ENCODE results near the gene BRI3. TPM values are rescaled to one million over a fixed set of nuclear protein-coding genes. Genes with fewer than 3 reads are reported as not detected.
"Not testable (repeated sequence)": the region's sequence is repeated elsewhere in the genome, so short reads cannot be mapped to it uniquely, and the experiment has no call there.

BRI3 gene
- total RNA-seq, 2 experiments from 2014 or later, result 42.0 to 48.3 TPM

DNA sequence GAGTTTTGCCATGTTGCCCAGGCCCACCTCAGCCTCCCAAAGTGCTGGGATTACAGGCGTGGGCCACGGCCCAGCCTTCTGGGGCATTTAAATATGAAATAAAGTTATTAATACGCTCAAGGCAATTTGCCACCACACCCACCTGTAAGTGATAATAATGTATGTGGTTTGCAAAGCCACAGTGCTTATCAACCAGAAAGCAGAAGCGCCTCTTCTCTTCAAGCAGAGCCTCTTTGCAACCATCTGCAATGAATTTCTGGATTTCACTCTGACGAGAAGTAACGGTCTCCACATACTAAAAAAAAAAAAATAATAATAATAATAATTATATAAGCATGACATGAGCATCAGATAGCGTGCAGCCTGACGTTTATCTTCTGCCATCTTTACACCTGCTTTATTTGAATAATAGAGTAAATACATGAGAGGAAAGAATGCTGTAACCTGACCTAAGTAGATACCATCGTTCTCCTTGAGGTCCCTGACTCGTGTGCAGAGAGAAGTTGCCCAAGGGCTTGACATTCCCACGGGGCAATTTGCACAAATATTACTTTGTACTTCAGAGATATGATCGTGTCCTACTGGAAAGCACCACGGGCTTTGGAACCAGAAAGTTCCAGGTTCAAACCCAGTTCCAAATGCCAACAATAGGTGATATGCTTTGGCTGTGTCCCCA lies 34.0 kb downstream of the BRI3 start:
- Mint-ChIP-seq H3K4me1 (no peaks in the 10 kb centered on the region), H3K27ac (no peak overlapping the region), H3K4me3 (no peak overlapping the region), H3K9me3 (no peaks in the 10 kb centered on the region), H3K27me3 (no peaks in the 10 kb centered on the region), H3K36me3 (ENCODE audit: low read depth) (no peaks in the 10 kb centered on the region)
- POLR2A ChIA-PET, result no interaction called here
- CTCF ChIA-PET, result no interaction called here
- no peak for DNase-seq

DNA sequence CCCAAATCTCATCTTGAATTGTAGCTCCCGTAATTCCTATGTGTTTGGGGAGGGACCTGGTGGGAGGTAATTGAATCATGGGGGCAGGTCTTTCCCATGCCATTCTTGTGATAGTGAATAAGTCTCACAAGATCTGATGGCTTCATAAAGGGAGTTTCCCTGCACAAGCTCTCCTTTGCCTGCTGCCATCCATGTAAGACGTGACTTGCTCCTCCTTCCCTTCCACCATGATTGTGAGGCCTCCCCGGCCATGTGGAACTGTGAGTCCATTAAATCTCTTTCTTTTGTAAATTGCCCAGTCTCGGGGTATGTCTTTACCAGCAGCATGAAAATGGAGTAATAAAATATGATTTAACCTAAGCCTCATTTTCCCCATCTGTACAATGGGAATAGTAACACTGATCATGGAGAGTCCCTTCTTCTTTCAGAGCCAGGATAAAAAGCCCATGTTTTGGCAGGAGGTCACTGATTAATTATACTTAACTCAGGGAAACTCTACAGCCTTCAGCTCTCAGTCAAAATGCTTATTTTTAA lies 34.6 kb downstream of the BRI3 start:
- CTCF ChIA-PET, result interaction anchor here (0.6 to 1.0 kb wide), 3 partner anchors 10 to 24 kb away, joined by 3 to 6 read pairs (median 3); no protein-coding TSS in a partner anchor
- H3K9me3 Mint-ChIP-seq; H3K27ac Mint-ChIP-seq; POLR2A ChIA-PET; DNase-seq; H3K27me3 Mint-ChIP-seq; H3K4me1 Mint-ChIP-seq; H3K4me3 Mint-ChIP-seq; H3K36me3 Mint-ChIP-seq (ENCODE audit: low read depth): not testable (repeated sequence)

DNA sequence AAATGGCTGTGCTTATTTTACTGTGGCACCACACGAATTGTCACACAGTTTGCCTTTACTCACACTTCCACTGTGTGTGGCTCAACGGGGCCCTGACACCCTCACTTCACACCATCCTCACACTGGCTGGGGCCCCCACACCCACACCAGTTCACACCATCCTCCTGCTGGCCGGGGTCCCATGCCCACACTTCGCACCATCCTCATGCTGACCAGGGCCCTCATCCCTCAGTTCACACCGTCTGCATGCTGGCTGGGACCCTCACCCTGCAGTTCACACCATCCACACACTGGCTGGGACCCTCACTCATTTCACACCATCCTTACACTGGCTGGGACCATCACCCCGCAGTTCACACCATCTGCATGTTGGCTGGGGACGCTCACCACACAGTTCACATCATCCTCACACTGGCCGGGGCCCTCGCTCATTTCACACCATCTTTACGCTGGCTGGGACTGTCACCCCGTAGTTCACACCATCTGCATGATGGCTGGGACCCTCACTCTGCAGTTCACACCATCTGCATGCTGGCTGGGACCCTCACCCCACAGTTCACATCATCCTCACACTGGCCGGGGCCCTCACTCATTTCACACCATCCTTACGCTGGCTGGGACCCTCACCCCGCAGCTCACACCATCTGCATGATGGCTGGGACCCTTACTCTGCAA lies 36.0 kb downstream of the BRI3 start:
- Mint-ChIP-seq H3K27ac (no peak overlapping the region), H3K36me3 (ENCODE audit: low read depth) (no peaks in the 10 kb centered on the region)
- POLR2A ChIA-PET, result no interaction called here

DNA sequence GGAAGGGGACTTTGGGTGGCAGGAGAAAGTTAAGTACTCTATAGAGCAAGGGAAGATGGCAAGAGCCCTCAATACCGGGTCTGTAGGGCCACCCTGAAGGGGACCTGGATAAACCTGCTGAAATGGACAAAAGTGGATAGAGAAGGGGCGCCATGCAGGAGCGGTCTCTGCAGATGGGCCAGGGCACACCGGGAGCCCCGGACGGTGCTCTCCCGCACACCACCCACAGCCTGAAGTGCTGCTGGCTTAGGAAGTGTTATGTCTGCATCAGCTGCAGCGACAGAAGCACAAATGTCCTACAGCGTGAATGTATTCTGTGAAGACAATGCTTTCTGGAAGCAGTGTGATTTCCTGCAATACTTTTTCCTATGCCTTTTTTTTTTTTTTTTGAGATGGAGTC lies 37.7 kb downstream of the BRI3 start:
- DNase-seq, result no peak
- Mint-ChIP-seq H3K27ac (no peak overlapping the region), H3K4me3 (no peak overlapping the region), H3K9me3 (no peaks in the 10 kb centered on the region), H3K4me1 (no peaks in the 10 kb centered on the region), H3K27me3 (peaks cover 2% of the 10 kb centered on the region), H3K36me3 (ENCODE audit: low read depth) (no peaks in the 10 kb centered on the region)
- ChIA-PET CTCF (no interaction called here), POLR2A (no interaction called here)

More for the DNA sequence above, 36.0 kb downstream of the BRI3 start:
- H3K27me3 Mint-ChIP-seq, result no peaks in the 10 kb centered on the region
- no peak overlapping the region for H3K4me3 Mint-ChIP-seq
- H3K4me1 Mint-ChIP-seq, result no peaks in the 10 kb centered on the region
- no peaks in the 10 kb centered on the region for H3K9me3 Mint-ChIP-seq
- no peak for DNase-seq
- CTCF ChIA-PET, result interaction anchor here (1.0 kb wide), 1 partner anchor 8 kb away, joined by 3 read pairs; no protein-coding TSS in a partner anchor

DNA sequence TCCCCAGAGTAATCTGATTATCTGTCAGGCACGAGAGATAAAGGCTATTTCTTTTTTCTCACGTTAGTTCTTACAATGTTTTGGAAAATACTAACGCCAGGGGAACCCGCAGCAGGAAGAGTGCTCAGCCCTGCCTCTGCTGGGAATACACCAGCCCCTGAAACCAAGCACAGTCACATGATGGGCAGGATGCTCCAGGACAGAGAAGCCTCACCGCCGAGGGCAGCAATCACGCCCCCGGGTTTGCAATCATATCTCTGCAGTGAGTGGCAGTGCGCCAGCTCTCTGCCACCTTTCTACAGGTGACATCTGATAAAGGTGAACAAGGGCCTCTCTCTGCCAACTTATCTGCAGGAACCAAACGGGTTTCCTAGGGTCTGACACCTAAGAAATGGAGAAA lies 39.8 kb downstream of the BRI3 start:
- ChIA-PET CTCF (interaction anchor here (1.2 kb wide), 1 partner anchor 13 kb away, joined by 3 read pairs; no protein-coding TSS in a partner anchor), POLR2A (no interaction called here)
- Mint-ChIP-seq H3K4me1 (no peaks in the 10 kb centered on the region), H3K4me3 (no peak overlapping the region), H3K27ac (no peak overlapping the region), H3K9me3 (no peaks in the 10 kb centered on the region), H3K27me3 (peaks cover 3% of the 10 kb centered on the region), H3K36me3 (ENCODE audit: low read depth) (no peaks in the 10 kb centered on the region)
- no peak for DNase-seq

DNA sequence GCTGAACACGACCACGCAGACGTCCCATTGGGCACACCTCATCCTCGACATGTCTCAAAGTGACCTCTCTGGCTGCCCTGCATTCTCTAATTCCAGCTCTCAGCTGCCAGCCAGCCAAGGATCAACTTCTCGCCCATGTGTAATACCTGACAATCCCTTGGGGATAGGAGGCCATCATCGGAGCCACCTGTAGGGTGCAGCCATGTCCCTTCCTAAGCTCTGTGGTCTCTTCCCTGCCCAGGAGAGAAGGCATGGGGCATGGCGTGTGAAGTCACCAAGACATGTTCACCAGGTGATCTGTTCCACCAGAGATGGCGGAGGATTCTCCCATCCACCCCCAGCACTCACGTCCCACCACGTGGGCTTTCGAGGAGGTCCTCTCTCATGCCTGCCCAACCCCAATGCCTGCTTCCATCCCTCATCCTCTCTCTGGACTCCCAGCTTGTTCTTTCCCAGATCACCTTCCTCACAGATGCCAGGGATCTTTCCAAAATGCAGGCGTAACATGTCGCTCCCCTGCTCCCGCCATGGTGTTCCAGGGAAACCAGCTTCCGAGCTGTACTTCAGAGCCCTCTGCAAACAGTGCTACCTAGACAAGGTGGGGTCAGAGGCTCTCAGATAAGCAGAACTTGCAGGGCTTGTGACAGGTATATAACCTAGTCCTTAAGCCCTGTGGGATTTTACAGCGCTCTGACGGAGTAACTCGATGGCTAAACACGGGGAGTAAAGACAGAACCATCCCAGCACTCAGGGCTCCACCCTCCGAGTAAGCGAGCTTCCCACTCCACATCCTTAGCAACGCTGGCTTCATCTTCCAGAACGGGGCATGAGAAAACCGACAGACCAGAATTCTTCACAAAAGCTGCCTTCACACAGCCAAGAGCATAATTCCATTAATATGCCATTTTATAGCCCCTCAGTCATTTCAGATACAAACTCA lies 41.1 kb downstream of the BRI3 start:
- CTCF ChIA-PET, result no interaction called here
- no peaks in the 10 kb centered on the region for H3K4me1 Mint-ChIP-seq
- peaks cover 3% of the 10 kb centered on the region for H3K27me3 Mint-ChIP-seq
- H3K27ac Mint-ChIP-seq, result no peak overlapping the region
- no peaks in the 10 kb centered on the region for H3K36me3 Mint-ChIP-seq (ENCODE audit: low read depth)
- no peak overlapping the region for H3K4me3 Mint-ChIP-seq
- POLR2A ChIA-PET, result no interaction called here
- no peak for DNase-seq
- no peaks in the 10 kb centered on the region for H3K9me3 Mint-ChIP-seq

DNA sequence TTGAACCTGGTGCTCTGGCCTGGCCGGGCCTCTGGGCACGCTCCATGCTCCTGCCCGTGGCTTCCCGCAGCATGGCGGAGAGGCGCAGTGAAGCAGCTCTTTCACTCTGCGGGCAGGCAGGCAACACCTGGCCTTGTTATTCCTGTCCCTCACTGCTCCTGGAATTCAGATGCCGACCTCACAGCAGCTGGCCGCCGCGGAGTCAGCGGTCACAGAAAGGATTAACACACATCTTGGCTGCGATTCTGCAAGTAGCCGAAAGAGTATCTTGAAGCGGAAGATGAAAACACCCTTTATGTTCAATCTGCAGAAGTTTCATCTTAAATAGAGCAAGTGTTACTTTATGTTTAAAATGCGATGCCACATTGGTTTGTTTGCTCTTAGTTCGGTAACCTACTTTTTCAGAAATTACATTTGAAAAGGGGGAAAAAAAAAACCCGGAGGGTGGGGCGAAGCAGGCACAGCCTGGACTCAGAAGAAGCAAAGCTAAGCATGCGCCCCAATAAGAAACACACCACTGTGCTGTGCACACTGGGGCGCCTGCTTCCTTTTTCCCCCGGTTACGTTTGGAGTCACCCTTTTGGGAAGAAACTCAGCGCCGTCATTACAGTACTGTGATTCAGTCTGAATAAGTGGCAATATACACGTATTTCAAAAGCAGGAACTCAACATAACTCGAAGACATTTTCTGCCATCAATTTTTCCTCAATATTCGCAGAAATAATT lies 42.3 kb downstream of the BRI3 start:
- ChIA-PET CTCF (no interaction called here), POLR2A (no interaction called here)
- H3K27me3 Mint-ChIP-seq, result peaks cover 3% of the 10 kb centered on the region
- no peak for DNase-seq
- no peak overlapping the region for H3K4me3 Mint-ChIP-seq
- no peaks in the 10 kb centered on the region for H3K9me3 Mint-ChIP-seq
- no peaks in the 10 kb centered on the region for H3K36me3 Mint-ChIP-seq (ENCODE audit: low read depth)
- no peaks in the 10 kb centered on the region for H3K4me1 Mint-ChIP-seq
- no peak overlapping the region for H3K27ac Mint-ChIP-seq

DNA sequence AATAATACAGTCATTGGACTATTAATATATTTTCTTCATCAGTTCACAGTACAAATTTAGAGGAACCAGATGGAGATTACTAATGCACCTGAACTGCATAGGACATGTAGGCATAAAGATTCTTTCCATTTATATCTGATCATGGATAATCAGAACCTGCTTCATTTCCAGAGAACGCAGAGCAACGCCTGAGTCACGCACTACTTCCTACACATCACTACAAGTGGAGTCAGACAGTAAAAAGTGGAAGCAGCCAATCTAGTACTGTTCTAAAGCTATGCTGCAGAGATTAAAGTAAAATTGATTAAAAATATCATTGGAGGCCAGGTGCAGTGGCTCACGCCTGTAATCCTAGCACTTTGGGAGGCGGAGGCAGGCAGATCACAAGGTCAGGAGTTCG lies 43.3 kb downstream of the BRI3 start:
- Mint-ChIP-seq H3K27me3 (peaks cover 3% of the 10 kb centered on the region), H3K27ac (no peak overlapping the region), H3K4me1 (no peaks in the 10 kb centered on the region), H3K36me3 (ENCODE audit: low read depth) (no peaks in the 10 kb centered on the region), H3K4me3 (no peak overlapping the region), H3K9me3 (no peaks in the 10 kb centered on the region)
- no peak for DNase-seq
- ChIA-PET POLR2A (no interaction called here), CTCF (no interaction called here)

DNA sequence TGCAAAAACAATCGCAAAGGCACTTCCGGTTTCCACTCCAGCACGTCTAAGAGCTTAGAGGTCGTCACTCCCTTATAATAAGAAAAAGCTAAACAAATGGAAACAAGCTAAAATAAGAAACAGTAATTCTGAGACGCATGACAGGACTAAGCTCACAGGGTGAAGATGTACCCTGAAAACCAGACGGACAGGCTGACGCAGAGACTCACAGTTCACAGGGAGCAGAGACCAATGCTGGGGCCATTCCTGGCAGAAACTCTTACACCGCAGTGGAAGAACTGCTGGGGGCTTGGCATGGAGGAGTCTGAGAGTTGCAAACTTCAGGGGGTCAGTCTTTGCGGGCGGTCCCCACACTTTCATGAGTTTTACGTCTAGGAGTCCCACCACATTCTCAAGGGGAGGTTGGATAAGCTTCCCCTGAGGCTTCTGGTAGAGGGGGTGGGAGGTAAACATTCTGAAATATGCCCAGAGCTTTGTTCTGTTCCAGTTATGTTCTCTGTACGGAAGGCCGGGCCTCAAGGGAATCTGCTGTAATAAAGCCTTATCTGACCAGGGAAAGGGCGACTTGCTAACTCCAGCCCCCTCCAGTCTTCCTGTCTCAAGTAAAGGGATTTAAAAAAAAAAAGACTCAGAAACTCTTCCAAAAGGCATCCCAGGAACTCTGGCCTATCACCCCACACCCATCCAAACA lies 47.8 kb downstream of the BRI3 start:
- Mint-ChIP-seq H3K36me3 (ENCODE audit: low read depth) (no peaks in the 10 kb centered on the region), H3K27ac (no peak overlapping the region), H3K27me3 (peaks cover under 1% of the 10 kb centered on the region), H3K4me1 (no peaks in the 10 kb centered on the region), H3K9me3 (peaks cover 2% of the 10 kb centered on the region), H3K4me3 (no peak overlapping the region)
- ChIA-PET POLR2A (interaction anchor here (0.5 kb wide), 1 partner anchor 22 kb away, joined by 3 read pairs; no protein-coding TSS in a partner anchor), CTCF (interaction anchor here (0.6 kb wide), 1 partner anchor 278 kb away, joined by 3 read pairs; no protein-coding TSS in a partner anchor)
- no peak for DNase-seq

DNA sequence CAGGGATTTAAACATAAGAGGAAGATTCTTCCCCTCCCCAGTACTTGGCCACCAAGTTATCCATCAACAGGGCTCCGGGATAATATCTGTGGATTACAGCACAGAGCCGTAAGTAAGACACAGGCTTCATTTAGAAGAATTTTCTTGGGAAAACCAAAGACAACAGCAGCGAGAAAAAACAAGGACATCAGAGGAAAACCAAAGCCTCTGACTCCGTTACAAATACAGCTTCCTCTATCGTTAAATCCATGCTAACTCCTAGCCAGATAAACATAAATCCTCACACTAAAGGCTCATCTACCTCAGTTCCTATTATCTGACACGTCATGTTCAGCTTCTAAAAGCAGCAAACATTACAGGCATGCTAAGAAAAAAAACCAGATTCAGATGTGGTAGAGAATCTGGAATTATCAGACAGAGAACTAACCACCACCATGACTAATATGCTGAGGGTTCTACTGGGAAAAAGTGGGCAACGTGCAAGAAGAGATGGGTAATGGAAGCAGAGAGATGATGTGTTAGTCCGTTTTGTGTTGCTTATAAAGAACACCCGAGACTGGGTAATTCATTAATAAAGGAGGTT lies 48.4 kb downstream of the BRI3 start:
- Mint-ChIP-seq H3K4me3 (no peak overlapping the region), H3K36me3 (ENCODE audit: low read depth) (no peaks in the 10 kb centered on the region), H3K9me3 (peaks cover 2% of the 10 kb centered on the region), H3K27ac (no peak overlapping the region), H3K4me1 (no peaks in the 10 kb centered on the region), H3K27me3 (no peaks in the 10 kb centered on the region)
- POLR2A ChIA-PET, result no interaction called here
- CTCF ChIA-PET, result no interaction called here
- no peak for DNase-seq

DNA sequence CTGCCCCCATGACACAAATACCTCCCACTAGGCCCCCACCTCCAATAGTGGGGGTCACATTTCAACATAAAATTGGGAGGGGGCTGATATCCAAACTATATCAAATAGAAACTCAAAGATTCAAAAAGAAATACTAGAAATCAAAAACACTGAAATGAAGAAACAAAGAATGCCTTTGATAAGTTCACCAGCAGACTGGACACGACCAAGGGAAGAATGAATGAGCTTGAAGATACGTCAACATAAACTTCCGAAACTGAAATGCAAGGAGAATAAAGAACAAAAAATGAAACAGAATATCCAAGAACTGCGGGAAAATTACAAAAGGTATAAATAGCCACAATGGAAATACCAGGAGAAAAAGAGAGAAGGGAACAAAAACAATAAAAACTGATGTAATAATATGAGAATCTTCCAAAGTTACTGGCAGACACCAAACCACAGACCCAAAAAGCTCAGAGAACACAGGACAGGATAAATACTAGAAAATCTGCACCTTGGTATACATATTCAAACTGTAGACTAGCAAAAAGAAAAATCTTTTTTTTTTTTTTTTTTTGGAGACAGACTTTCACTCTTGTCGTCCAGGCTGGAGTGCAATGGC lies 49.5 kb downstream of the BRI3 start:
- Mint-ChIP-seq H3K36me3 (ENCODE audit: low read depth) (no peaks in the 10 kb centered on the region), H3K9me3 (peaks cover 2% of the 10 kb centered on the region), H3K27me3 (no peaks in the 10 kb centered on the region), H3K27ac (no peak overlapping the region), H3K4me3 (no peak overlapping the region), H3K4me1 (no peaks in the 10 kb centered on the region)
- no peak for DNase-seq
- CTCF ChIA-PET, result no interaction called here
- POLR2A ChIA-PET, result no interaction called here

Measured in activated CD4-positive, alpha-beta T cell treated with anti-CD3 and anti-CD28 coated beads, Interleukin-2, amount 10 ng/mL, durations not matched to agents 7 days and 5 days (primary cell).